ENCODE results near the gene FXYD4. TPM values are rescaled to one million over a fixed set of nuclear protein-coding genes. Genes with fewer than 3 reads are reported as not detected.

The FXYD4 gene
- total and polyA plus RNA-seq, 7 donors = not detected

- 0 to 1% methylated on average over 59 of the region's 59 CpGs for WGBS, 2 donors
- intact Hi-C loops (cut with DNase I) = loop anchor here (1.0 kb wide), 1 partner anchor 10 kb away; no protein-coding TSS in a partner anchor
- H3K36me3 ChIP-seq = peaks cover 0 to 4% (median 0%) of the 10 kb centered on the region in 4 donors
- TF ChIP-seq, protein P1, sequence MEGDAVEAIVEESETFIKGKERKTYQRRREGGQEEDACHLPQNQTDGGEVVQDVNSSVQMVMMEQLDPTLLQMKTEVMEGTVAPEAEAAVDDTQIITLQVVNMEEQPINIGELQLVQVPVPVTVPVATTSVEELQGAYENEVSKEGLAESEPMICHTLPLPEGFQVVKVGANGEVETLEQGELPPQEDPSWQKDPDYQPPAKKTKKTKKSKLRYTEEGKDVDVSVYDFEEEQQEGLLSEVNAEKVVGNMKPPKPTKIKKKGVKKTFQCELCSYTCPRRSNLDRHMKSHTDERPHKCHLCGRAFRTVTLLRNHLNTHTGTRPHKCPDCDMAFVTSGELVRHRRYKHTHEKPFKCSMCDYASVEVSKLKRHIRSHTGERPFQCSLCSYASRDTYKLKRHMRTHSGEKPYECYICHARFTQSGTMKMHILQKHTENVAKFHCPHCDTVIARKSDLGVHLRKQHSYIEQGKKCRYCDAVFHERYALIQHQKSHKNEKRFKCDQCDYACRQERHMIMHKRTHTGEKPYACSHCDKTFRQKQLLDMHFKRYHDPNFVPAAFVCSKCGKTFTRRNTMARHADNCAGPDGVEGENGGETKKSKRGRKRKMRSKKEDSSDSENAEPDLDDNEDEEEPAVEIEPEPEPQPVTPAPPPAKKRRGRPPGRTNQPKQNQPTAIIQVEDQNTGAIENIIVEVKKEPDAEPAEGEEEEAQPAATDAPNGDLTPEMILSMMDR (IDR thresholded peaks at IDR 0.05) = no peak
- no peak for TF ChIP-seq EP300 (IDR thresholded peaks at IDR 0.05)
- H3K27me3 ChIP-seq = no peaks in the 10 kb centered on the region
- no peaks in the 10 kb centered on the region for H3K9me3 ChIP-seq
- peak overlapping the region; percentile 64 to 91 (median 80) for H3K4me3 ChIP-seq
- peaks cover 0 to 54% (median 52%) of the 10 kb centered on the region in 4 donors for H3K4me1 ChIP-seq
- DNase-seq = peak; percentile 74
- H3K27ac ChIP-seq = peak overlapping the region; percentile 94 to 99 (median 99)
Measured at GRCh38 chr10:43407148-43407575, 35.7 kb downstream of the FXYD4 start.

DNA sequence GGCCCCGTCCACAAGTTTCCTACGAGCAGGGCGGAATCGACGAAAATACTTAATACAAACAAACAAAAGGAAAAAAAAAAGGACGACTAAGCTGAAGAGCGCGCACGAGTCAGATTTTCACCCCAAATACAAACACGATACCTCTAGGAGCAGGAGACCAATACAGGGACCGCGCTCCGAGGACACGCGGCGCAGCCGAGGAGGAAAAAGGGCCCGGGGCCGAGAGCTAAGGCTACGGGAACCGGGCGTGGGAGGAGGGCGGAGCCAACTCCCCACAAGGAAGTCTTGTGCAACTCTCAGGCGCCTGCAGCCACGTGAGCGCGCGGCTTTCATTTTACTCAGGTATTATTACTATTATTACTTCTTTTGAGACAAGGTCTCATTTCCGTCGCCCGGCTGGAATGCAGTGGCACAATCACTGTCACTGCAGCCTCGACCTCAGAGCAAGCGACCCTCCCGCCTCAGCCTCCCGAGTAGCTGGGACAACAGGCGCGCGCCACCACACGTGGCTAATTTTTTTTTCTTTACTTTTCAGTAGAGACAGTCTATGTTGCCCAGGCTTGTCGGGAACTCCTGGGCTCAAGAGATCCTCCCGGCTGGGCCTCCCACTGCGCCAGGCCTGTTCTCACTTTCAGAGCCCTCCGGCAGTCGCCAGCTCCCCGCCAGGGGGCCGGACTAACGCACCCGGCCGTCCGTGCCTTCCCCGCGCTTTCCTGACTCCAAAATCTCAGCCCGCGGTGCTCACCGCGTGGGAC is 36.3 kb downstream of the FXYD4 start:
- peak; percentile 89 to 98 (median 94) for TF ChIP-seq POLR2AphosphoS5 (IDR thresholded peaks at IDR 0.05)
- TF ChIP-seq, protein P1 (IDR thresholded peaks at IDR 0.05) = peak; percentile 10 to 39 (median 36)
- TF ChIP-seq POLR2A (IDR thresholded peaks at IDR 0.05) = peak; percentile 56 to 62
- TF ChIP-seq EP300 (IDR thresholded peaks at IDR 0.05) = peak in 1 of 4 donors; percentile 69
- WGBS, 2 donors = 0% methylated on average over 56 of the region's 56 CpGs

GRCh38 chr10:43408331-43408709 is 36.9 kb downstream of the FXYD4 start:
- Histone ChIP-seq H3K36me3 (peaks cover 0 to 4% (median 0%) of the 10 kb centered on the region in 4 donors), H3K27me3 (no peaks in the 10 kb centered on the region), H3K4me1 (peaks cover 0 to 52% (median 42%) of the 10 kb centered on the region in 4 donors), H3K9me3 (no peaks in the 10 kb centered on the region), H3K27ac (peak overlapping the region; percentile 94 to 99 (median 99)), H3K4me3 (peak overlapping the region; percentile 64 to 91 (median 80))
- TF ChIP-seq POLR2A (IDR thresholded peaks at IDR 0.05) = no peak
- TF ChIP-seq, protein P1 (IDR thresholded peaks at IDR 0.05) = peak in 1 of 4 experiments; percentile 2
- intact Hi-C loops (cut with DNase I) = no loop called here
- no peak for DNase-seq
- 0 to 1% methylated on average over 31 of the region's 31 CpGs for WGBS, 2 donors

More for the DNA sequence above, 36.3 kb downstream of the FXYD4 start:
- Histone ChIP-seq H3K27me3 (no peaks in the 10 kb centered on the region), H3K4me1 (peaks cover 0 to 52% (median 48%) of the 10 kb centered on the region in 4 donors), H3K36me3 (peaks cover 0 to 4% (median 0%) of the 10 kb centered on the region in 4 donors), H3K9me3 (no peaks in the 10 kb centered on the region), H3K27ac (peak overlapping the region; percentile 94 to 99 (median 99)), H3K4me3 (peak overlapping the region; percentile 64 to 91 (median 80))
- peak; percentile 98 for DNase-seq
- intact Hi-C loops (cut with DNase I) = loop anchor here (1.0 kb wide), 1 partner anchor 10 kb away; no protein-coding TSS in a partner anchor

DNA sequence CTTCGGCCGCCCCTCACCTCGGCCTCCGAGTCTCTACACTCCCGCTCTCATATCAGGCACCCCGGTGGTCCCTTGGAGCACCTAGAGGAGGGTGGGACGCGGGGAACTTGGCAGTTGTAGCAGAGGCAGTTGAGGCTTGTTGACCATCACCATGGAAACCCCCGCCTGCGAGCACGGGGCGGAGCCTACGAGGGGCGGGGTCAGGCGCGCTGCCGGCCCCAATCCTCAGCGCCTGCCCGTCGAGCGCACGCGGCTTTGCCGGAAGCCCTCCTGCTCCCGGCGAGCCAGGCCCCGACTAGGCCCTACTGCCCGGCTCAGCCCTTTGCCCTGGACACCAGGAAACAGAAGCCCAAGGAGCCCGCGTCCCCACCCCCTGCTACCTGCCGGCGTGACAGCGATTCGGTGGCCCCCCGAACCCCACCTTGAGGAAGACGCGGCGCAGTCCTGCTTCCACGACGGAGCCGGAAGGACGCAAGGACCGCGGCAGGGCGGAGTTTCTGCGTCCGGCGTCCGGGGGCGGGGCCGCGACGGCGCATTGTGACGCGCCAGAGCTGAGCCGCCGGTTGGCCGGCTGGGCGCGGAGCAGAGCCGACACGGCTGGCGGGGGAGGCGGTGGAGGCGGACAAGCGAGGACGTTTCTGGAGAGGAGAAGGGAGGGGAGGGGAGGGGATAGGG is 37.4 kb downstream of the FXYD4 start, which contains the start of gene HNRNPF:
HNRNPF (minus strand) TSS at position 477 of the 675 bp plus-strand sequence. CDS start 21,302 bp downstream, outside the sequence.
- Histone ChIP-seq H3K36me3 (no peaks in the 10 kb centered on the region), H3K9me3 (no peaks in the 10 kb centered on the region), H3K4me3 (peak within 1 kb of the TSS; percentile 64 to 91 (median 80)), H3K4me1 (peaks cover 0 to 48% (median 37%) of the 10 kb centered on the region in 4 donors), H3K27me3 (no peaks in the 10 kb centered on the region), H3K27ac (peak within 1 kb of the TSS; percentile 94 to 99 (median 99))
- TF ChIP-seq EP300 (IDR thresholded peaks at IDR 0.05) = no peak
- peak; percentile 97 to 99 (median 98) for TF ChIP-seq POLR2AphosphoS5 (IDR thresholded peaks at IDR 0.05)
- TF ChIP-seq POLR2A (IDR thresholded peaks at IDR 0.05) = peak; percentile 93 to 95
- TF ChIP-seq, protein P1 (IDR thresholded peaks at IDR 0.05) = no peak
- intact Hi-C loops (cut with DNase I) = loop anchor here (1.0 kb wide), 1 partner anchor 27 kb away; no protein-coding TSS in a partner anchor
- DNase-seq = peak; percentile 98
- WGBS, 2 donors = 0% methylated on average over 68 of the region's 68 CpGs

Measured in sigmoid colon (tissue), 7 donors.